ENCODE results near the gene NECTIN2.

NECTIN2 gene

GRCh38 chr19:44897835-44898234 lies 51.7 kb downstream of the NECTIN2 start:
- no peaks in the 10 kb centered on the region for H3K27me3 ChIP-seq (ENCODE audit: insufficient read depth, low read length)
- H3K9ac ChIP-seq (ENCODE audit: low read length) = no peak overlapping the region
- H3K27ac ChIP-seq (ENCODE audit: low read depth, low read length, poor library complexity, severe bottlenecking) = no peak overlapping the region
- no peak overlapping the region for H2AFZ ChIP-seq (ENCODE audit: low read length)
- no peaks in the 10 kb centered on the region for H3K79me2 ChIP-seq (ENCODE audit: insufficient read depth, low read length)
- H3K36me3 ChIP-seq (ENCODE audit: insufficient read depth, low read length) = peaks cover 82% of the 10 kb centered on the region
- H3K4me3 ChIP-seq (ENCODE audit: low read depth, low read length, poor library complexity, severe bottlenecking) = no peak overlapping the region
- H3F3A ChIP-seq (ENCODE audit: insufficient read depth, low read length) = no peaks in the 10 kb centered on the region
- no peaks in the 10 kb centered on the region for H3K4me1 ChIP-seq (ENCODE audit: insufficient read depth, low read length, severe bottlenecking)
- no peaks in the 10 kb centered on the region for H3K9me3 ChIP-seq (ENCODE audit: low read length)
- no peak overlapping the region for H3K4me2 ChIP-seq (ENCODE audit: low read length)
- no peaks in the 10 kb centered on the region for H4K20me1 ChIP-seq (ENCODE audit: insufficient read depth, low read length)
- no peak for TF ChIP-seq EZH2 (IDR thresholded peaks at IDR 0.05; ENCODE audit: borderline replicate concordance, low read length)
- no peak for TF ChIP-seq CTCF (IDR thresholded peaks at IDR 0.05; ENCODE audit: low read length)
- H3K9me2 ChIP-seq (ENCODE audit: low read depth, low read length) = no peaks in the 10 kb centered on the region

DNA sequence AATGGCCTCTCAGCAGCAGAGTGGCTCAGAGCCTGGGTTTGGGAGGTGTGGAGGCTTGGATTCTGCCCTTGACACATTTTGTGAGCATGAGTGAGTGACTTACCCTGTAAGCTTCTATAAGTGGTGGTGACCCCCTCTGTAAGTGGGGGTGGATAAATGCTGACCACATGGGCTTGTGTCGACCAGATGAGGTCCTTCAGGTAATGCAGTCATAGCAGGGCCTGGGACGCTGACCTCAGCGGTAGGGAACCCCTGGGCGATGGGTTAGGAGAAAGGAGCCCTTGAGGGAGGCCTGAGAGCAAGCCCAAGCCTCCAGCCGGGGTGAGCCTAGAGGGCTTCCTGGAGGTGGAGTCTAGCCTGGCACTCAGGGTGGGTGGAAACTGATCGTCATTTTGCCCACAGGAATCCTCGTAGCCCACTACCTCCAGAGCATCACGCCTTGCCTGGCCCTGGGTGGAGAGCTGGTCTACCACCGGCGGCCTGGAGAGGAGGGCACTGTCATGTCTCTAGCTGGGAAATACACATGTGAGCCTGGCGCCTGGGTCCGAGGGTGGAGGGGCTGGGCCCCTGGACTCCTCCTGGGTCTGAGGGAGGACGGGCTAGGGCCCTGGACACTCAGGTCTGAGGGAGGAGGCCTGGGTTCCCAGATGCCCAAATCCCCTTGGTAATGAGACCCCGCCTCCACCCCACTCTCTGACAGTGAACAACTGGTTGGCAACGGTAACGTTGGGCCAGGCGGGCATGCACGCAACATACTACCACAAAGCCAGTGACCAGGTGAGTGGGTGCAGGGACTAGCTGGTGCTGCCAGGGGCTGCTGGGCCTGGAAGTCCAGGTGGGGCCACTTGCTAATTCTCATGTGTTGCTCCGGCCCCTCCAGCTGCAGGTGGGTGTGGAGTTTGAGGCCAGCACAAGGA lies 54.5 kb downstream of the NECTIN2 start:
- Histone ChIP-seq H3F3A (ENCODE audit: insufficient read depth, low read length) (no peaks in the 10 kb centered on the region), H3K79me2 (ENCODE audit: insufficient read depth, low read length) (no peaks in the 10 kb centered on the region), H4K20me1 (ENCODE audit: insufficient read depth, low read length) (no peaks in the 10 kb centered on the region), H3K4me3 (ENCODE audit: low read depth, low read length, poor library complexity, severe bottlenecking) (no peak overlapping the region), H3K9me3 (ENCODE audit: low read length) (no peaks in the 10 kb centered on the region), H2AFZ (ENCODE audit: low read length) (no peak overlapping the region), H3K9ac (ENCODE audit: low read length) (no peak overlapping the region), H3K27me3 (ENCODE audit: insufficient read depth, low read length) (no peaks in the 10 kb centered on the region), H3K4me2 (ENCODE audit: low read length) (no peak overlapping the region), H3K9me2 (ENCODE audit: low read depth, low read length) (no peaks in the 10 kb centered on the region), H3K36me3 (ENCODE audit: insufficient read depth, low read length) (peaks cover 66% of the 10 kb centered on the region), H3K4me1 (ENCODE audit: insufficient read depth, low read length, severe bottlenecking) (peaks cover 4% of the 10 kb centered on the region), H3K27ac (ENCODE audit: low read depth, low read length, poor library complexity, severe bottlenecking) (no peak overlapping the region)
- TF ChIP-seq EZH2 (IDR thresholded peaks at IDR 0.05; ENCODE audit: borderline replicate concordance, low read length) = no peak
- TF ChIP-seq CTCF (IDR thresholded peaks at IDR 0.05; ENCODE audit: low read length) = no peak

DNA sequence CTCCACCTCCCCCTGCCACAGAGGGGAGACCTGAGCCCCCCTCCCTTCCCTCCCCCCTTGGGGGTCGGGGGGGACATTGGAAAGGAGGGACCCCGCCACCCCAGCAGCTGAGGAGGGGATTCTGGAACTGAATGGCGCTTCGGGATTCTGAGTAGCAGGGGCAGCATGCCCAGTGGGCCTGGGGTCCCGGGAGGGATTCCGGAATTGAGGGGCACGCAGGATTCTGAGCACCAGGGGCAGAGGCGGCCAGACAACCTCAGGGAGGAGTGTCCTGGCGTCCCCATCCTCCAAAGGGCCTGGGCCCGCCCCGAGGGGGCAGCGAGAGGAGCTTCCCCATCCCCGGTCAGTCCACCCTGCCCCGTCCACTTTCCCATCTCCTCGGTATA lies 57.1 kb downstream of the NECTIN2 start:
- Histone ChIP-seq H3K79me2 (ENCODE audit: insufficient read depth, low read length) (no peaks in the 10 kb centered on the region), H2AFZ (ENCODE audit: low read length) (no peak overlapping the region), H4K20me1 (ENCODE audit: insufficient read depth, low read length) (no peaks in the 10 kb centered on the region), H3K9me3 (ENCODE audit: low read length) (no peaks in the 10 kb centered on the region), H3K4me1 (ENCODE audit: insufficient read depth, low read length, severe bottlenecking) (peaks cover 4% of the 10 kb centered on the region), H3K4me2 (ENCODE audit: low read length) (no peak overlapping the region), H3K4me3 (ENCODE audit: low read depth, low read length, poor library complexity, severe bottlenecking) (no peak overlapping the region), H3K27me3 (ENCODE audit: insufficient read depth, low read length) (no peaks in the 10 kb centered on the region), H3K9ac (ENCODE audit: low read length) (no peak overlapping the region), H3K36me3 (ENCODE audit: insufficient read depth, low read length) (peaks cover 42% of the 10 kb centered on the region), H3F3A (ENCODE audit: insufficient read depth, low read length) (no peaks in the 10 kb centered on the region), H3K9me2 (ENCODE audit: low read depth, low read length) (no peaks in the 10 kb centered on the region), H3K27ac (ENCODE audit: low read depth, low read length, poor library complexity, severe bottlenecking) (no peak overlapping the region)
- TF ChIP-seq EZH2 (IDR thresholded peaks at IDR 0.05; ENCODE audit: borderline replicate concordance, low read length) = no peak
